SU-DHL-6 (cell line): ENCODE data around the gene TMSB15B.
"Not testable (repeated sequence)": the region's sequence is repeated elsewhere in the genome, so short reads cannot be mapped to it uniquely, and the experiment has no call there.

Experiments
- H2AFZ ChIP-seq: fragments of 200-600 bp; sonication (generic); 2 replicates; pipeline ENCODE4 v1.6.1; 2014; ENCODE audit warnings: low read depth, mild to moderate bottlenecking, moderate library complexity, mixed read lengths, antibody characterized with exemption, low read length; ENCODE audit not compliant: severe bottlenecking
- H3F3A ChIP-seq: fragments of 200-600 bp; shearing (Covaris generic); 2 replicates; pipeline ENCODE4 v1.6.0; 2016; ENCODE audit warnings: antibody characterized with exemption, mild to moderate bottlenecking; ENCODE audit not compliant: insufficient read depth
- H3K27ac ChIP-seq: fragments of 200-600 bp; sonication (generic); 2 replicates; pipeline ENCODE4 v1.5.1; 2016; ENCODE audit warnings: low read depth, mild to moderate bottlenecking, low read length, moderate library complexity, mixed read lengths
- H3K27me3 ChIP-seq: fragments of 200-600 bp; sonication (generic), shearing (Covaris generic); 2 replicates; pipeline ENCODE4 v1.6.0; 2014; ENCODE audit warnings: mild to moderate bottlenecking, low read length
- H3K36me3 ChIP-seq: fragments of 200-600 bp; sonication (generic); 2 replicates; pipeline ENCODE4 v1.6.1; 2014; ENCODE audit warnings: mild to moderate bottlenecking, low read length, mixed read lengths
- H3K4me2 ChIP-seq: fragments of 300-600, 200-600 bp; shearing (Covaris generic), sonication (generic); 2 replicates; pipeline ENCODE4 v1.6.0; 2014; ENCODE audit warnings: low read length, low read depth, mild to moderate bottlenecking; ENCODE audit not compliant: poor library complexity, severe bottlenecking
- H3K4me3 ChIP-seq: fragments of 200-600 bp; sonication (generic); 2 replicates; pipeline ENCODE4 v1.5.1; 2014; ENCODE audit warnings: antibody characterized with exemption, low read length, mild to moderate bottlenecking, mixed read lengths; ENCODE audit not compliant: insufficient read depth, poor library complexity, severe bottlenecking
- H3K79me2 ChIP-seq: fragments of 200-600 bp; sonication (generic); 2 replicates; pipeline ENCODE4 v1.6.1; 2014; ENCODE audit warnings: mild to moderate bottlenecking, low read length, moderate library complexity; ENCODE audit not compliant: insufficient read depth
- H3K9ac ChIP-seq: fragments of 200-600 bp; sonication (generic); 2 replicates; pipeline ENCODE4 v1.7.0; 2014; ENCODE audit warnings: mild to moderate bottlenecking, low read length
- H3K9me2 ChIP-seq: fragments of 200-600 bp; sonication (generic); replicated peaks from 2 replicates; pipeline ENCODE4 v1.6.1; 2014; ENCODE audit warnings: low read length; ENCODE audit not compliant: insufficient read depth
- H3K9me3 ChIP-seq: fragments of 200-600 bp; sonication (generic); 2 replicates; pipeline ENCODE4 v1.6.1; 2014; ENCODE audit warnings: low read length, mixed read lengths; ENCODE audit not compliant: insufficient read depth
- H4K20me1 ChIP-seq: fragments of 200-600 bp; sonication (generic); 2 replicates; pipeline ENCODE4 v1.6.1; 2014; ENCODE audit warnings: low read depth, mild to moderate bottlenecking, antibody characterized with exemption, low read length, moderate library complexity, mixed read lengths
- EZH2phosphoT487 ChIP-seq: fragments of 200-600 bp; sonication (generic), shearing (Covaris generic); conservative IDR thresholded peaks from 2 replicates; pipeline ENCODE4 v1.6.1; 2018; ENCODE audit warnings: mild to moderate bottlenecking, antibody characterized with exemption, low read length, moderate library complexity, mixed read lengths
- TF ChIP-seq, protein P1 (sequence below): fragments of 200-600 bp; sonication (generic); IDR thresholded peaks from one replicate; pipeline ENCODE4 v1.5.1; 2017; ENCODE audit warnings: antibody characterized with exemption, mild to moderate bottlenecking, low read length, moderate library complexity; ENCODE audit not compliant: insufficient read depth, poor library complexity, severe bottlenecking

The TMSB15B gene

DNA sequence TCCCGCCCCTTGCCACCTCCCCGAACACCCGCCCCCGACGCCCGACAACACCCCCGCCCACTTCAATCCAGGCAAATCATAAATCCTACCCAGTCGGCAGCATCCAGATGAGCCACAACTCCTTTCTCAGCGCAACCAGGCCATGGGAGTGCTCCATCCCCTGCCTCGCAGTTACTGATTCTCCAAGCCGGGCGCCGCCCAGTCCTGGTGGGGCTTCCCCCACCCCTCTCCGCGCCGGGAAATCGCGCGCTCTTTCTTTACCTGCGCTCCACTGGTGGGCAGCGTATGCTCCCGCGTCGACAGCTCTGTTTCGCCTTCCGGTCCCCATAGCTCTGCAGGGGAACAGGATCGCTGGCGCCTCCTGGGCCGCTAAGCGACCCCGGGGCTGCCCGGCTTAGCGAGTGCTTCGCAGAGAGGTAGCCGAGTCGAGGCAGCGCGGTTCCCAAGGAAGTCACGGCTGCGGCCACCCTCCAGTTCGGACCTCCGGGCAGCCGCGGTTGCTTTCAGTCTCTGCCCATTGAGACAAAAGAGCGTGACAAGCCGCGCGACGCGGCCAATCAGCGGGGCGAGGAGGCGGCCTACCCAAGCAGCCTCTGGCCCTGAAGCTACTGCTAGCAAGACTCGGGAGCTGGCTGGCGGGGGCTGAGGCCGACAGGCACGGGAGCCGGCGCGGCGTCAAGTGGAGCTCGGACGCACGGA, 43.7 kb upstream of the TMSB15B start:
- peak overlapping the region; percentile 64 for H3K4me3 ChIP-seq
- H3K9me2 ChIP-seq, result no peaks in the 10 kb centered on the region
- H3K27ac ChIP-seq, result peak overlapping the region; percentile 90
- H3K79me2 ChIP-seq, result peaks cover 17% of the 10 kb centered on the region; the same call in 1 of the 2 replicates
- 0 out of 2 replicates have a peak, but pooled peaks cover 4% of the 10 kb centered on the region for H3F3A ChIP-seq
- H3K9ac ChIP-seq, result peak overlapping the region; percentile 78
- H3K4me2 ChIP-seq, result peak overlapping the region; percentile 82
- no peaks in the 10 kb centered on the region for H4K20me1 ChIP-seq
- no peaks in the 10 kb centered on the region for H3K27me3 ChIP-seq
- no peaks in the 10 kb centered on the region for H3K9me3 ChIP-seq
- no peak for TF ChIP-seq EZH2phosphoT487
- TF ChIP-seq, protein P1, sequence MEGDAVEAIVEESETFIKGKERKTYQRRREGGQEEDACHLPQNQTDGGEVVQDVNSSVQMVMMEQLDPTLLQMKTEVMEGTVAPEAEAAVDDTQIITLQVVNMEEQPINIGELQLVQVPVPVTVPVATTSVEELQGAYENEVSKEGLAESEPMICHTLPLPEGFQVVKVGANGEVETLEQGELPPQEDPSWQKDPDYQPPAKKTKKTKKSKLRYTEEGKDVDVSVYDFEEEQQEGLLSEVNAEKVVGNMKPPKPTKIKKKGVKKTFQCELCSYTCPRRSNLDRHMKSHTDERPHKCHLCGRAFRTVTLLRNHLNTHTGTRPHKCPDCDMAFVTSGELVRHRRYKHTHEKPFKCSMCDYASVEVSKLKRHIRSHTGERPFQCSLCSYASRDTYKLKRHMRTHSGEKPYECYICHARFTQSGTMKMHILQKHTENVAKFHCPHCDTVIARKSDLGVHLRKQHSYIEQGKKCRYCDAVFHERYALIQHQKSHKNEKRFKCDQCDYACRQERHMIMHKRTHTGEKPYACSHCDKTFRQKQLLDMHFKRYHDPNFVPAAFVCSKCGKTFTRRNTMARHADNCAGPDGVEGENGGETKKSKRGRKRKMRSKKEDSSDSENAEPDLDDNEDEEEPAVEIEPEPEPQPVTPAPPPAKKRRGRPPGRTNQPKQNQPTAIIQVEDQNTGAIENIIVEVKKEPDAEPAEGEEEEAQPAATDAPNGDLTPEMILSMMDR, result no peak
- H2AFZ ChIP-seq, result peak overlapping the region; percentile 66
- H3K36me3 ChIP-seq, result no peaks in the 10 kb centered on the region

DNA sequence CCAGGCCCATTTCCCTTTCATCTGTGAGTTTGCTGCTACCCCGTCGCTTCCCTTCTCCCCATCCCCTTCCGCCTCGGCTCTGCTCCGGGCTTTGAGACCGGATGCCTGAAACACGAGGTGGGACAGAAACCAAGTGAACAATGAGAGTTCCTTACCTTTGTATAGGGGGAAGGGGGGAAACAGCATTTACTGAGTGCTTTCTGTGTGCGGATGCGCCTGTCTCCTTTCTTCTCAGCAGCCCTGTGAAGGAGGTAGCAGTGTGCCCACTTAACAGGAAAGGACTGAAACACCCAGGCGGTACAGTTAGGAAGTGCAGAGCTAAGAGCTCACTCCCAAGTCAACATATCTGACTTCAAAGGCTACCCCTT, 43.2 kb upstream of the TMSB15B start:
- peak overlapping the region; percentile 78 for H3K9ac ChIP-seq
- H3K4me2 ChIP-seq, result peak overlapping the region; percentile 82
- H3F3A ChIP-seq, result 0 out of 2 replicates have a peak, but pooled peaks cover 4% of the 10 kb centered on the region
- no peaks in the 10 kb centered on the region for H3K36me3 ChIP-seq
- no peaks in the 10 kb centered on the region for H3K27me3 ChIP-seq
- H3K27ac ChIP-seq, result peak overlapping the region; percentile 90
- no peaks in the 10 kb centered on the region for H3K9me2 ChIP-seq
- no peaks in the 10 kb centered on the region for H4K20me1 ChIP-seq
- no peaks in the 10 kb centered on the region for H3K9me3 ChIP-seq
- H3K4me3 ChIP-seq, result peak overlapping the region; percentile 64
- H3K79me2 ChIP-seq, result peaks cover 20% of the 10 kb centered on the region; the same call in 1 of the 2 replicates
- peak overlapping the region; percentile 66 for H2AFZ ChIP-seq
- TF ChIP-seq, protein P1, result no peak
- no peak for TF ChIP-seq EZH2phosphoT487

DNA sequence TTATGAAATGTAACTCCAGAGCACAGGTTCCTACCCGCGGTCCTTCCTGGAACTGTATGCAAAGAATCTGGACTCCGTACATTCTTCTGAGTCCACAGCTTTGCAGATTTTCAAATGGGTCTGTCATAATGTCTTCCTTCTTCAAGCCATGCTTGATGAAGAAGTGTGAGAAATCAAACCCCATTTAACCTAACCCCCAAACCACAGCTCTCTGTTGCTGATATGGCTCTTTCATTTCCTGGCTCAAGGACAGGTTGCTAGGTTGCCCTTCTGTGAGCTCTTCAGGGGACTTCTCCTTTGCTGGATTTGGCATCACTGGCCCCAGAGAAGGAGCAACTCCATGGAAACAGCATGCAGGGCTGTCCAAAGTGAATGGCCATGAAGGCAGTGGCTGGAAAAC, 41.9 kb upstream of the TMSB15B start:
- H3K36me3 ChIP-seq, H3F3A ChIP-seq, H3K9me3 ChIP-seq, H3K27ac ChIP-seq, H3K9me2 ChIP-seq, H2AFZ ChIP-seq, H4K20me1 ChIP-seq, H3K27me3 ChIP-seq: not testable (repeated sequence)
- Histone ChIP-seq H3K4me2 (peak overlapping the region; percentile 82), H3K4me3 (peak overlapping the region; percentile 64), H3K79me2 (peaks cover 24% of the 10 kb centered on the region; the same call in 1 of the 2 replicates), H3K9ac (peak overlapping the region; percentile 78; the same call in 1 of the 2 replicates)

DNA sequence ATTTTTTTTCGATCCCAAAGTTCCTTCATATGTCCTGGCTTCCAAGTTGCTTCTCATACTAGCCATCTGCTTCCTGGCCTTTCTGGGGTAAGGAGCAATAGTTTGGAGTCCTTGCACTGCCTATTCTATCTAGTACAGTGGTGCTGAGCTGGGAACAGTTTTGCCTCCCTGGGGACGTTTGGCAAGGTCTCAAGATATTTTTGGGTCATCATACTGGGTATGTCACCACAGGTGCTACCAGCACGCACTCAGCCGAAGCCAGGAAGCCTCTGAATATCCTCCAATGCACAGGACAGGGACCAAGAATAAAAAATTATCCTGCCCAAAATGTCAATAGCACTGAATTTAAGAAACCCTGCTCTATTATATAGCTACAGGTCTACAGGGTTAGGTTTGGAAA, 35.4 kb upstream of the TMSB15B start:
- H4K20me1 ChIP-seq, result no peaks in the 10 kb centered on the region
- TF ChIP-seq EZH2phosphoT487, result no peak
- TF ChIP-seq, protein P1, result no peak
- H3K9ac ChIP-seq, result no peak overlapping the region
- no peaks in the 10 kb centered on the region for H3K36me3 ChIP-seq
- no peaks in the 10 kb centered on the region for H3K9me3 ChIP-seq
- no peak overlapping the region for H3K27ac ChIP-seq
- no peaks in the 10 kb centered on the region for H3K27me3 ChIP-seq
- no peak overlapping the region for H3K4me2 ChIP-seq
- H3K9me2 ChIP-seq, result no peaks in the 10 kb centered on the region
- H3F3A ChIP-seq, result no peaks in the 10 kb centered on the region
- no peak overlapping the region for H2AFZ ChIP-seq
- no peak overlapping the region for H3K4me3 ChIP-seq
- peaks cover 7% of the 10 kb centered on the region; the same call in 1 of the 2 replicates for H3K79me2 ChIP-seq
